Tibial nerve (tissue), 4 donors: Measurements from ENCODE around the gene NUP98.

Experiments
- CTCF ChIP-seq, 5 experiments: fragments of 200-600 bp in 3 of 5; fragments of 450-650 bp in 2 of 5; sonication (generic) in 3 of 5; IDR thresholded peaks; one replicate each; pipeline ENCODE4 v1.5.1; 2016 to 2019; ENCODE audit warnings: antibody characterized with exemption in 5 of 5, mild to moderate bottlenecking in 3 of 5, moderate library complexity in 2 of 5
- EP300 ChIP-seq, 2 donors: sonication (generic); formaldehyde crosslinking; IDR thresholded peaks; one replicate each; pipeline ENCODE4 v1.6.1; 2017; ENCODE audit warnings: antibody characterized with exemption in 2 of 2, mild to moderate bottlenecking in 1 of 2
- POLR2A ChIP-seq, 2 donors: fragments of 450-650 bp; IDR thresholded peaks; one replicate each; pipeline ENCODE4 v1.6.1; 2017; ENCODE audit warnings: antibody characterized with exemption in 2 of 2, mild to moderate bottlenecking in 2 of 2, moderate library complexity in 2 of 2

GRCh38 chr11:3642071-3642951, 155.0 kb downstream of the NUP98 start:
- TF ChIP-seq CTCF (IDR thresholded peaks at IDR 0.05) (no peak), EP300 (IDR thresholded peaks at IDR 0.05) (no peak), POLR2A (IDR thresholded peaks at IDR 0.05) (no peak)
